Sigmoid colon (tissue), 7 donors: ENCODE data around the gene NDUFV2. TPM values are rescaled to one million over a fixed set of nuclear protein-coding genes. Genes with fewer than 3 reads are reported as not detected.

Experiments
- DNase-seq: peaks from one replicate; pipeline ENCODE4 v3.0.0-alpha.2; 2019
- H3K27ac ChIP-seq, 4 donors: fragments of 200-600 bp; sonication (generic); one replicate each; pipeline ENCODE4 v1.5.1; 2016 to 2019; ENCODE audit warnings: mild to moderate bottlenecking in 1 of 4
- H3K27me3 ChIP-seq, 3 donors: fragments of 200-600 bp; sonication (generic); one replicate each; pipeline ENCODE4 v1.5.1; 2019; ENCODE audit warnings: mild to moderate bottlenecking in 1 of 3
- H3K36me3 ChIP-seq, 4 donors: fragments of 200-600 bp; sonication (generic); one replicate each; pipeline ENCODE4 v1.5.1; 2016 to 2019
- H3K4me1 ChIP-seq, 4 donors: fragments of 200-600 bp; sonication (generic); one replicate each; pipeline ENCODE4 v1.5.1; 2017 to 2019
- H3K4me3 ChIP-seq, 4 donors: fragments of 200-600 bp; sonication (generic); one replicate each; pipeline ENCODE4 v1.5.1; 2017 to 2019; ENCODE audit warnings: mild to moderate bottlenecking in 2 of 4, moderate library complexity in 1 of 4
- H3K9me3 ChIP-seq, 4 donors: fragments of 200-600 bp in 3 of 4; sonication (generic) in 3 of 4; one replicate each; pipeline versions ENCODE4 v1.5.1 to v1.6.1; 2013 to 2019
- CTCF ChIP-seq, 4 experiments: fragments of 450-650 bp in 3 of 4; fragments of 200-600 bp in 1 of 4; IDR thresholded peaks; one replicate each; pipeline ENCODE4 v1.5.1; 2016 to 2019; ENCODE audit warnings: antibody characterized with exemption in 4 of 4, mild to moderate bottlenecking in 3 of 4, moderate library complexity in 2 of 4
- EP300 ChIP-seq, 4 donors: sonication (generic); formaldehyde crosslinking; IDR thresholded peaks; one replicate each; pipeline ENCODE4 v1.6.1; 2017; ENCODE audit warnings: antibody characterized with exemption in 4 of 4
- POLR2A ChIP-seq, 2 donors: fragments of 450-650 bp; IDR thresholded peaks; one replicate each; pipeline ENCODE4 v1.6.1; 2016; ENCODE audit warnings: antibody characterized with exemption in 2 of 2, mild to moderate bottlenecking in 2 of 2, moderate library complexity in 2 of 2
- POLR2AphosphoS5 ChIP-seq, 4 donors: sonication (generic); formaldehyde crosslinking; IDR thresholded peaks; one replicate each; pipeline ENCODE4 v1.6.1; 2017; ENCODE audit warnings: antibody characterized with exemption in 4 of 4
- WGBS, 2 donors: extraction: QIAGEN DNeasy Blood & Tissue Kit; methylation state at CpG; one replicate each; pipeline ENCODE4 v1.1.7; 2013; 5-methylcytosine and 5-hydroxymethylcytosine counted together
- intact Hi-C: fragments of 100-400 bp; cut with DNase I; formaldehyde crosslinking; loops from one replicate; pipeline ENCODE4 v1.15.1; 2023
- polyA plus RNA-seq, 3 donors: library from polyadenylated mRNA; stranded (reverse); fragments of 200-250 nt; gene quantifications; one replicate each; pipeline ENCODE4 v1.2.3, GENCODE V29; 2013
- total RNA-seq, 4 donors: library from RNA; depleted of rRNA; stranded (reverse); fragments of >200 nt; gene quantifications; one replicate each; pipeline ENCODE4 v1.1.0, GENCODE V29; 2016
- donor health status: healthy with polysubstance abuse.
- donor health status: Bipolar disorder and iron deficiency.
- donor health status: healthy.

NDUFV2 gene
- total and polyA plus RNA-seq, 7 donors, result 81.3 to 339 (median 131) TPM

DNA sequence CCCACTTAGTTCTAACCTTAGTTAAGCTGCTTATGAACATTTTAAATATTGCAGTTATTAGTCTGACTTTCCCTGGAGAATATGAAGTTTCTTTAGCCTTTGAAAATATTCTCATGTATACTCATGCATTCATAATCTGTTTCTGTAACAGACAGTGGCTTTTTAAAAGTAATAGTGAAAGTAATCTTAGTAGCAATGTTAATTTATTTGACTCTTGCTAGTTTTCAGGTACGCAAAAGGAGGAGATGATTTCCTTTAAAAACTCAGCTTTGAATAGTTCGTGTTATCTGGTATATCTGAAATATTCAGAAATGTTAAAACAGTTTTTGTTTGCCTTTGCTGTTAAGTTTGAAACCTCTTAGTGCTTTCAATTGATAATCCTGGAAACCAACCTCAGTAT, 37.9 kb downstream of the NDUFV2 start:
- H3K4me1 ChIP-seq, result peaks cover 0 to 78% (median 68%) of the 10 kb centered on the region in 4 donors
- no peaks in the 10 kb centered on the region for H3K9me3 ChIP-seq
- intact Hi-C loops, result no loop called here
- DNase-seq, result no peak
- H3K36me3 ChIP-seq, result no peaks in the 10 kb centered on the region
- no peak for TF ChIP-seq EP300 (IDR thresholded peaks at IDR 0.05)
- no peak for TF ChIP-seq CTCF (IDR thresholded peaks at IDR 0.05)
- no peak for TF ChIP-seq POLR2AphosphoS5 (IDR thresholded peaks at IDR 0.05)
- TF ChIP-seq POLR2A (IDR thresholded peaks at IDR 0.05), result no peak
- H3K27ac ChIP-seq, result peak overlapping the region; percentile 95 to 99 (median 98)
- 41 to 71% methylated on average over 2 of the region's 2 CpGs for WGBS, 2 donors
- peak overlapping the region in 2 of 4 donors; percentile 73 to 91 for H3K4me3 ChIP-seq
- no peaks in the 10 kb centered on the region for H3K27me3 ChIP-seq

GRCh38 chr18:9140984-9141383, 38.5 kb downstream of the NDUFV2 start:
- no peak overlapping the region for H3K4me3 ChIP-seq
- no peaks in the 10 kb centered on the region for H3K27me3 ChIP-seq
- no peak for DNase-seq
- intact Hi-C loops, result no loop called here
- no peaks in the 10 kb centered on the region for H3K9me3 ChIP-seq
- peak overlapping the region; percentile 95 to 99 (median 98) for H3K27ac ChIP-seq
- peaks cover 0 to 78% (median 68%) of the 10 kb centered on the region in 4 donors for H3K4me1 ChIP-seq
- 91 to 94% methylated on average over 2 of the region's 2 CpGs for WGBS, 2 donors
- no peaks in the 10 kb centered on the region for H3K36me3 ChIP-seq
- TF ChIP-seq CTCF (IDR thresholded peaks at IDR 0.05), result no peak
- no peak for TF ChIP-seq EP300 (IDR thresholded peaks at IDR 0.05)
- TF ChIP-seq POLR2AphosphoS5 (IDR thresholded peaks at IDR 0.05), result no peak
- no peak for TF ChIP-seq POLR2A (IDR thresholded peaks at IDR 0.05)

GRCh38 chr18:9146224-9146623, 43.7 kb downstream of the NDUFV2 start:
- intact Hi-C loops, result loop anchor here (5.0 kb wide), 1 partner anchor 154 kb away; no protein-coding TSS in a partner anchor
- H3K36me3 ChIP-seq, result no peaks in the 10 kb centered on the region

GRCh38 chr18:9147440-9148202, 45.1 kb downstream of the NDUFV2 start:
- DNase-seq, result no peak
- Histone ChIP-seq H3K9me3 (no peaks in the 10 kb centered on the region), H3K27me3 (no peaks in the 10 kb centered on the region), H3K27ac (peak overlapping the region in 3 of 4 donors; percentile 14 to 44 (median 42)), H3K36me3 (no peaks in the 10 kb centered on the region), H3K4me3 (no peak overlapping the region), H3K4me1 (peaks cover 0 to 98% (median 70%) of the 10 kb centered on the region in 4 donors)
- intact Hi-C loops, result loop anchor here (1.0 to 5.0 kb wide), 2 partner anchors 74 to 155 kb away; no protein-coding TSS in a partner anchor
- WGBS, 2 donors, result 25 to 29% methylated on average over 1 of the region's 1 CpG
- peak in 1 of 4 donors; percentile 32 for TF ChIP-seq POLR2AphosphoS5 (IDR thresholded peaks at IDR 0.05)
- no peak for TF ChIP-seq POLR2A (IDR thresholded peaks at IDR 0.05)
- TF ChIP-seq CTCF (IDR thresholded peaks at IDR 0.05), result peak; percentile 54 to 76 (median 70)

More at GRCh38 chr18:9146224-9146623, 43.7 kb downstream of the NDUFV2 start:
- Histone ChIP-seq H3K9me3 (no peaks in the 10 kb centered on the region), H3K27me3 (no peaks in the 10 kb centered on the region), H3K27ac (peak overlapping the region; percentile 10 to 44 (median 40)), H3K4me1 (peaks cover 0 to 99% (median 78%) of the 10 kb centered on the region in 4 donors), H3K4me3 (no peak overlapping the region)
- 91% methylated on average over 1 of the region's 1 CpG for WGBS, 2 donors
- TF ChIP-seq CTCF (IDR thresholded peaks at IDR 0.05) (no peak), POLR2A (IDR thresholded peaks at IDR 0.05) (no peak), POLR2AphosphoS5 (IDR thresholded peaks at IDR 0.05) (no peak), EP300 (IDR thresholded peaks at IDR 0.05) (no peak)
- DNase-seq, result no peak
